22Rv1 (cell line): Measurements from ENCODE around the gene CDH2.

Source experiments
- H3K27ac ChIP-seq: fragments of 450-650 bp; 2 replicates; pipeline ENCODE4 v1.5.1; 2017
- CTCF ChIP-seq: fragments of 450-650 bp; IDR thresholded peaks from 2 replicates; pipeline ENCODE4 v1.5.1; 2017; ENCODE audit warnings: mild to moderate bottlenecking
- ZFX ChIP-seq: fragments of 450-650 bp; IDR thresholded peaks from 2 replicates; pipeline ENCODE4 v1.6.1; 2017; ENCODE audit warnings: antibody characterized with exemption, borderline replicate concordance

CDH2 gene

GRCh38 chr18:28086670-28087552 lies 90.0 kb downstream of the CDH2 start:
- TF ChIP-seq ZFX (no peak), CTCF (no peak)
- H3K27ac ChIP-seq: no peak overlapping the region

GRCh38 chr18:28081516-28081915 lies 95.4 kb downstream of the CDH2 start:
- TF ChIP-seq CTCF (no peak), ZFX (no peak)
- H3K27ac ChIP-seq: no peak overlapping the region

GRCh38 chr18:28080876-28081300 lies 96.0 kb downstream of the CDH2 start:
- TF ChIP-seq ZFX (no peak), CTCF (no peak)
- no peak overlapping the region for H3K27ac ChIP-seq

GRCh38 chr18:28079883-28080282 lies 97.0 kb downstream of the CDH2 start:
- no peak overlapping the region for H3K27ac ChIP-seq
- TF ChIP-seq CTCF: no peak
- no peak for TF ChIP-seq ZFX

GRCh38 chr18:28078849-28079248 lies 98.1 kb downstream of the CDH2 start:
- no peak overlapping the region for H3K27ac ChIP-seq
- TF ChIP-seq ZFX (no peak), CTCF (no peak)

- no peak for TF ChIP-seq ZFX
- TF ChIP-seq CTCF: no peak
- no peak overlapping the region for H3K27ac ChIP-seq
Measured at GRCh38 chr18:28078298-28078697, 98.6 kb downstream of the CDH2 start.

GRCh38 chr18:28075501-28075900 lies 101.4 kb downstream of the CDH2 start:
- H3K27ac ChIP-seq: no peak overlapping the region
- TF ChIP-seq ZFX: no peak
- TF ChIP-seq CTCF: no peak
